HG03159 (cell line): ENCODE data around the gene EBF4.

Source experiments
- ATAC-seq: cut with Tn5 transposase; IDR thresholded peaks from one replicate; pipeline ENCODE4 v1.9.1; 2021; ENCODE audit warnings: mild to moderate bottlenecking, moderate library complexity; ENCODE audit not compliant: unreplicated experiment

The EBF4 gene, protein sequence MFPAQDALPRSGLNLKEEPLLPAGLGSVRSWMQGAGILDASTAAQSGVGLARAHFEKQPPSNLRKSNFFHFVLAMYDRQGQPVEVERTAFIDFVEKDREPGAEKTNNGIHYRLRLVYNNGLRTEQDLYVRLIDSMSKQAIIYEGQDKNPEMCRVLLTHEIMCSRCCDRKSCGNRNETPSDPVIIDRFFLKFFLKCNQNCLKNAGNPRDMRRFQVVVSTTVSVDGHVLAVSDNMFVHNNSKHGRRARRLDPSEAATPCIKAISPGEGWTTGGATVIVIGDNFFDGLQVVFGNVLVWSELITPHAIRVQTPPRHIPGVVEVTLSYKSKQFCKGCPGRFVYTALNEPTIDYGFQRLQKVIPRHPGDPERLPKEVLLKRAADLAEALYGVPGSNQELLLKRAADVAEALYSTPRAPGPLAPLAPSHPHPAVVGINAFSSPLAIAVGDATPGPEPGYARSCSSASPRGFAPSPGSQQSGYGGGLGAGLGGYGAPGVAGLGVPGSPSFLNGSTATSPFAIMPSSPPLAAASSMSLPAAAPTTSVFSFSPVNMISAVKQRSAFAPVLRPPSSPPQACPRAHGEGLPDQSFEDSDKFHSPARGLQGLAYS

DNA sequence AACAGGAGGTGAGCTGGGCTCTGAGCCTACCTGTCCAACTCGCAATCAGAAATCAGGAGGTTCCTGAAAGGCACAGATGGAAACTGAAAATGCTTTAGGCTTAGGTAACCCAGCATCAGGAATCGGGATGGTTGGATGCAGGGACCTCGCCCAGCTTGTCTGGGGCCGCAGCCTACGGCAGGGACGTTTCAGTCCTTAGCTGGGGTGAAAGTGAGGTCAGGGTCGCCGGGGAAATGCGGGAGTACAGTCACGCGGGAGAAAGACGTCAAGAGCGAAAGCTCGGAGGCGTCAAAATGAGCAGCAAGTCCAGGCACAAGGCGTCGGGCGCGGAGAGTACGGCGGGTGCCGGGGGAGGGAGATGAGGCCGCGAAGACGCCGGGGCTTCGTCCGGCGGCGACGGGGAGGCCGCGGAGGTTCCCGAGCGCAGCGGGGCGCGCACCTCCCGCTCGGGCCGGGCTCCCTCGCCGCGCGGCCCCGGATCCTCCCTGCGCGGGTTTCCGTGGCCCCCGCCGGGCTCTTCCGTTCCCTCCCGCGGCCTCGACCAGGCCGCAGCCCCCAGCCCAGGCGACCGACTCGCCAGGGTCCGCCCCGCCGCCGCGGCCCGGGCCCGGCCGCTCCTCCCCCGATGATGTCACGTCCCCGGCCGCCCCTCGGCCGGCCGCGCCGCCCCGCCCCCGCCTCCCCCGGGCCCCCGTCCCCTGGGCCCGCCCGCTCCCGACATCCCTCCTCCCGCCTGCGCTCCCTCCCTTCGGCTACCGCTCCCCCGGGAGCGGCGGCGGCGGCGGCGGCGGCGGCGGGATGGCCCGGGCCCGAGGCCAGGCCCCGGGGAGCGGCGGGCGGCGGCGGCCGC lies at the start of gene EBF4:
Gene EBF4, plus strand, starts transcription at position 745 of the 850 bp plus-strand sequence. CDS start 866 bp downstream, outside the sequence.
- ATAC-seq: no peak

DNA sequence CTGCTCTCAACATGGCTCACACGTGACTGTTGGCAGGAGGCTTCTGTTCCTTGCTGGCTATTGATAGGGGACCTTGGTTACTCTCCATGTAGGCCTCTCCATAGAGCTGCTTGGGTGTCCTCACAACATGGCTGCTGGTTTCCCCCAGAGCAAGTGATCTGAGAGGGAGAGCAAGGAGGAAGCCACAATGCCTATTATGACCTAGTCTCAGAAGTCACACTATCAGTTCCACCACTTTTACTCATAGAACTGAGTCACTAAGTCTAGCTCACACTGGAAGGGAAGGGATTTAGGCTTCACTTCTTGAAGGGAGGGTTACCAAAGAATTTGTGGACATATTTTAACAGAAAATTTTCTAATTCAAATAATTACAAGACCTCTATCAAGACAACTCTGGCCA lies 48.9 kb upstream of the EBF4 start:
- ATAC-seq: no peak

DNA sequence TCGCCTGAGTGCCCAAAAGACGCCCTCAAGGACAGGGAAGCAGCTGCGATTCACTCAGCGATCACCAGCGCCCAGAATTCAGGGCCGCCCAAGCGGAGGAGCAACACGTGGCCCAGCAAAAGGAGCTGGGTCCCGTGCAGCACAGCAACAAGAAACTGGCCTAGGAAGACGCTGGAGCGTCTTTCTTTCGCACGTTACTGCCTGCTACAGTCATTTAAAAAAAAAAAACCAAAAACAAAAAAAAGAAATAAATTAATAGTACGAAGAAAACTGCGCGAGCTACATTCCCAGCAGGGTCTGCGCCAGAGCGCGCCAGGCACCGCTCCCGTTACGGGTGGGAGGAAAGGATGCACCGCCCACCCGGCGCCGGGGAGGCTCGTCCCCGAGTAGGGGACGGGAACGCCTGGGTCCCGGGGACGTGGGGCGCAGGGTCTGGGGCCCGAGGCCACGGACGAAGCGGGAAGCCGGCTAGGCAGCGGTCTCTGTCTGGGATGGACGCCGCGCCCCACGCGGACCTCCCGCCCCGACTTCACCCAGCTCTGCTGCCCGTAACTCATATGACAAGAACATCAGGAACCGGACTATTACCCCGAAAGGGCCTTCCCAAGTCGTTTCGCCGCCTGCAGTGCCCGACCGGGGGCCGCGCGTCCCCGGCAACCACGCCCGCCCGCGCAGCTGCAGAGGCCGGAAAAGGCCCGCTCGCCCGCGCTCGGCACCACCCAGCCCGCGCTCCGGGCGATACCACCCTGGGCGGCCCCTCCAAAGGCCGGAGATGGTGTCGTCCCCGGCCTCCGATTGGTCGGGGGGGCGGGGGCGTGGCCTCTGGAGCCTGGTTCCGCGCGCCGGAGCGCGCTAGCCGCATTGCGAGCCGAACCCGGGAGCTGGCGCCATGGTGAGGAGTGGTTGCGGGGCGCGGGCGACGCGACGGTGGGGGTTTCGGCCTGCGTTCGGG lies 40.5 kb upstream of the EBF4 start, which contains the start of gene NOP56:
Gene NOP56, plus strand, starts transcription at position 861 of the 952 bp plus-strand sequence. Its CDS starts 29 bp downstream, at position 890.
- ATAC-seq: peak; percentile 76

DNA sequence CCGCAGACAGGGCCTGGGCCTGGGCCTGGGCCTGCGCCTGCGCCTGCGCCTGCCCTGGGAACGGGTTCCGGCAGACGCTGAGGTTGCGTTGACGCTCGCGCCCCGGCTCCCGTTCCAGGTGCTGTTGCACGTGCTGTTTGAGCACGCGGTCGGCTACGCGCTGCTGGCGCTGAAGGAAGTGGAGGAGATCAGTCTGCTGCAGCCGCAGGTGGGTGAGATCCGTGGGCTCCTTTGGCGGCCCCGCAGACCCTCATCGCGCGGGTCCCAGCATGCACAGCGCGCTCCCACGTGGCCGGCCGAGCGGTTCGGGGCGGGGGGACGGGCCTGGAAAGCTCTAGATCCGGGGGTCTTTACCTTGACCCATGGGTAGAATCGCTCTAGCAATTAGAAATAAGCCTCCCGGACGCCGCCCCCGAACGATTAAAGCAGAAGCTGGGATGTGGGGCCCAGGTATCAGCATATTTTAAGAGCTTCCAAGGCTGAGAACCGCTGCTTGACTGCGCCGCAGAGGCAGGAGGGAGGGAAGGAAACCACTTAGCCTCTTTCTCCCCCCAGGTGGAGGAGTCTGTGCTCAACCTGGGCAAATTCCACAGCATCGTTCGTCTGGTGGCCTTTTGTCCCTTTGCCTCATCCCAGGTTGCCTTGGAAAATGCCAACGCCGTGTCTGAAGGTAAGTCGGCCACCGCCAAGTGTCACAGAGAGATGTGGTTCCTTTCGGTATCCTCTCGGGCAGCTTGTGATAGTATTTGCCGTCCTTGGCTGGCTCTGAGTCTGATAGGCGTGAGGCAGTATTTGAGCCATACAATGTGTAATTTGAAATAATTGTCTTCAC lies 39.6 kb upstream of the EBF4 start:
- peak; percentile 45 for ATAC-seq

DNA sequence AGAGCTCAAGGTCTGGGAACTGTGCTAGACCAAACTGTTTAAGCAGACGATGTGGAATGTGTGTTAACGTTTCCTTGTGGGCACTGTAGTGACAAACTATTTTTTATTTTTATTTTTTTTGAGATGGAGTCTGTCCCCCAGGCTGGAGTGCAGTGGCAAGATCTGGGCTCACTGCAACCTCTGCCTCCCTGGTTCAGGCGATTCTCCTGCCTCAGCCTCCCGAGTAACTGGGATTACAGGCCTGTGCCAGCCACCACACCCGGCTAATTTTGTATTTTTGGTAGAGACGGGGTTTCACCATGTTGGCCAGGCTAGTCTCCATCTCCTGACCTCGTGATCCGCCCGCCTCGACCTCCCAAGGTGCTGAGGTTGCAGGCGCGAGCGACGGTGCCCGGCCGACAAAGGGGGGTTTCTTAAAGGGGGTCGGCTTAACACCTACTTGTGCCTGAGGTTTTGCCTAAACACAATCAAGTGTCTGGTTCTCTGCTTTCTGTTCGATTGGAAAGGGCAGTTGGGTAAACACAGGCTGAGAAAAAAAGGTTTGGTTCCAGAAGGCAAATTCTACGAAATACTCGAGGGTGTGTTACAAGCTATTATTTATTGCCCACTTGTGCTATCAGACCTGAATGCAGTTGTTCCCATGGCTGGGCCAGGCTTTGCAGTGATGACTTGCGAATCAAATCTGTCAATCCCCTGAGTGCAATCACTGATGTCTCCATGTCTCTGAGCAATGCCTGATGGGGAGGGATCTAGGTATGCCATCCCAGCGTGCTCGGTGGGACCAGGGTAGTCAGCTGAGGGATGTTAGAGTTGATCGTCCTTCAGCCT lies 38.8 kb upstream of the EBF4 start:
- ATAC-seq: no peak

DNA sequence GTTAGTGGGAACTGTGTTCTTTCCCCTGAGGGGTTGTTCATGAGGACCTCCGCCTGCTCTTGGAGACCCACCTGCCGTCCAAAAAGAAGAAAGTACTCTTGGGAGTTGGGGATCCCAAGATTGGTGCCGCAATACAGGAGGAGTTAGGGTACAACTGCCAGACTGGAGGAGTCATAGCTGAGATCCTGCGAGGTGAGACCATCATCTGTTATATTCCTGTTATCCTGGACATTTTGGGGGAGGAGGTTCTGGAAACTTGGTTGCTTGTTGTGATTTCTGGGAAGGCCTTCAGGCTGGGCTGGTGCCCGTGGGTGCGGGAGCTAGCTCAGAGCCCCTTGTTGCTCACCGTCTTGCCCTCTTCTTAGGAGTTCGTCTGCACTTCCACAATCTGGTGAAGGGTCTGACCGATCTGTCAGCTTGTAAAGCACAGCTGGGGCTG lies 38.2 kb upstream of the EBF4 start:
- ATAC-seq: no peak

DNA sequence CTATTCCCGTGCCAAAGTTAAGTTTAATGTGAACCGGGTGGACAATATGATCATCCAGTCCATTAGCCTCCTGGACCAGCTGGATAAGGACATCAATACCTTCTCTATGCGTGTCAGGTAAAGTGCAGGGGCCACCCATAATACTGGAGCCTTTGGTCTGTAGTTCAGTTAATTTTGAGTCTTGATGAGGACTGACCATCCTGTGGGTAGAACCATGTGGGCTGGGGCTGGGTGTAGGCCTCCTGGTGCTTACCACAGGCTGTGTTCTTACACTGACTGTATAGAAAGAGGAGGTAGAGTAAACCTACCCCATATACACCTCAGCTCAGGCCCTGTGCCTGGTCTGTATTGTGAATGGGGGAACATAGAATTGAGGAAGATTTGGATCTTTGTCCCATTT lies 37.7 kb upstream of the EBF4 start:
- ATAC-seq: no peak

DNA sequence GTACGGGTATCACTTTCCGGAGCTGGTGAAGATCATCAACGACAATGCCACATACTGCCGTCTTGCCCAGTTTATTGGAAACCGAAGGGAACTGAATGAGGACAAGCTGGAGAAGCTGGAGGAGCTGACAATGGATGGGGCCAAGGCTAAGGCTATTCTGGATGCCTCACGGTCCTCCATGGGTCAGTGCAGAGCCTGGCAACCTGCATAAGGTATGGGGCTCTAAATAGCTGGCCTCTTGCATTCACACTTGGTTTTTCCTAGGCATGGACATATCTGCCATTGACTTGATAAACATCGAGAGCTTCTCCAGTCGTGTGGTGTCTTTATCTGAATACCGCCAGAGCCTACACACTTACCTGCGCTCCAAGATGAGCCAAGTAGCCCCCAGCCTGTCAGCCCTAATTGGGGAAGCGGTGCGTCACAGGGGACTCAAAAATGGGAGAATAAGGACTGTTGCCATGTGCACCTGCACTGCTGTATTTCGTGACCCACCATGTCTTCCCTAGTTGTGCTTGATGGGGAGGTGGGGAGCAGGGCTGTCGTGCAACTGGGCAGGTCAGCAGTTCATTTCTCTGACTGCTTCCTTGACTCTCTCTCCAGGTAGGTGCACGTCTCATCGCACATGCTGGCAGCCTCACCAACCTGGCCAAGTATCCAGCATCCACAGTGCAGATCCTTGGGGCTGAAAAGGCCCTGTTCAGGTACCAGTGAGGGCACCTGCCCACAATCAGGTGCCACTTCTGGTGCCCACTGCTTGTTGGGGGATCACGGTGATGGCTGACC lies 37.1 kb upstream of the EBF4 start:
- no peak for ATAC-seq

DNA sequence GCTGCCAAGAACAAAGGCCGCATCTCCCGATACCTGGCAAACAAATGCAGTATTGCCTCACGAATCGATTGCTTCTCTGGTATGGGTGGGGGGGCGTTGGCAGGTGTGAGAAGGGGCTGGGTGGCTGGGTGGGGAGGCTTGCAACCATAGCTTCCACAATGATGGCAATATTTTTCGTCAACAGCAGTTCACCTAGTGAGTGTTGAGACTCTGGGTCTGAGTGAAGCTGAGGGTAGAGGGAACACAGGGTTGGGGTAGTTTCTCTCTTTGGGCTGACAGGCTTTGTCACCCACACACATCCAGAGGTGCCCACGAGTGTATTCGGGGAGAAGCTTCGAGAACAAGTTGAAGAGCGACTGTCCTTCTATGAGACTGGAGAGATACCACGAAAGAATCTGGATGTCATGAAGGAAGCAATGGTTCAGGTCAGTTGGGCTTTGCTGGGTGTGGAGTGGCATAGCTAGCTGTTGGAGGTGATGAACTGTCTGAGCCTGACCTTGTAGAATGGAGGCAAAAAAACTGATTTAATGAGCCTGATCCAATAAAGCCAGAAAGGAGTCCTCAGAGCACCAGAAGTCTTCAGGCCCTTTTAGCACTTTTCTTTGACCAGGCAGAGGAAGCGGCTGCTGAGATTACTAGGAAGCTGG lies 36.0 kb upstream of the EBF4 start:
- ATAC-seq: no peak

DNA sequence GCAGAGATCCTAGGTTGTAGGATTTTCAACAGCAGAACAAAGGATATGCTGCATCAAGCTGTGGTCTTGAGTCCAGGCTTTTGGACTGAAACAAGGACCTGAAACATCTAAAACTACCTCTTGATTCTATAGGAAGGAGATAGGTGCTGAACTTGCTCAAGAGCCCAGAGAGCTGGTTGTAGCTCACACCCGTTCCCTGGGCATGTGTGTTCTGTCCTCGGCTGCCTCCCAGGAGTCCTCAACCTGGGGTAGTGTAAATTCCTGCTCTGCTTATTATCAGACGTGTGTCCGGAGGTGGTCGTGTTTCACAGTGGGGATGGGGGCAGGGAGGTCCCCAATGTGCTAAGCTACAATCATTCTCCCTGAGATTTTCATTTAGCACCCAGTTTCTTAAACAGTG lies 35.3 kb upstream of the EBF4 start:
- ATAC-seq: no peak

DNA sequence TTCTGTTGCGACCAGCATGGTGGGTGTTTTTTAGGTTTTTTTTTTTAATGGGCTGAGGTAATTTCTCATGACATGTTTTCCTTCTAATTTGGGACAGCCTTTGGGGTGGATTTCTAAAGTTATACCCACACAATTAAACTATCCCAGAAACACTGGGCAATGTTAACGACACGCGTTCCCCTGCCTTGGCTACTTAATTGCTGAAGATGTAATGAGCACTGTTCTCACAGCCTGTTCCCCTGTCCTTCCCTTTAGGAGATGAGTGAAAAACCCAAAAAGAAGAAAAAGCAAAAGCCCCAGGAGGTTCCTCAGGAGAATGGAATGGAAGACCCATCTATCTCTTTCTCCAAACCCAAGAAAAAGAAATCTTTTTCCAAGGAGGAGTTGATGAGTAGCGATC lies 34.9 kb upstream of the EBF4 start:
- ATAC-seq: no peak

DNA sequence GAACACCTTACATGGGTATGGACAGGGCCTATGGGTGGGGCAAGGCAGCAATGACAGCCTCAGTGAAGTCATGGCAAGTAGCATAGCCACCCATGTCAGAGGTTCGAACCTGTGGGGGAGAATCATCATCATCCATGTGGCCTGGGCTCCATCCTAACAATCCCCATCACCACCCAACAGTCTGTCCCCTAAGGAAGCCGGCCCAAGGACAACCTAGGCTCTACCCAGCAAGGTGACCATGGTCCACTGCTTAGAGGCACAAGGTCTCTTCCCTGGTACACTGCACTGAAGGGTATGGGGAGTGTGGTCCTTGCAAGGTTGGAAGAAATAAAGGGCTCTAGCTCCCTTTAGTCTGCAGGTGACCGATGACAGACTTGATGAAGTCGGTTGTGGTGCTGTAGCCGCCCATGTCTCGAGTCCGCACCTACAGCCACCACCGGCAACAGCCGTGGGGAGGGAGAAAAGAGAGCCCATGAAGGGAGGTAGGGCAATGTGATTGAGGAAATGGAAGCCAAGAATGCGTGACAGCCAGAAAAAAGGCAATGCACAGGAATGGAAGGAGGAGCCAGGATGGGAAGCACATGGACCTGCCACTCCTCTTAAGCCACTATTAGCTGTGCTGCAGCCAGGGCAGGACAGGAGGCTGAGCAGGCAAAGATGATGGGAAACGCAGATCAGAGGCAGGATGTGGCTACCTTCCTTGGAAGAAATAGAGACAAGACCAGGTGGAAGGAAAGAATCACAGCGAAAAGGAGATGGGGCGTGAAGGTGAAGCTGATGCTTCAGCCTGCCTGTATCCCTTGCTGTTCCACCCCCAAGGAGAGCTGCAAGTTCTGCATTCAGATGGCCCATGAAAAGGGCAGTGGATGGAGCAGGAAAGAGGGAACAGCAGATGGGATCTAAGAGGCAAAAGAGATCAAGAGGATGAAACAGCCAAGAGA lies 33.9 kb upstream of the EBF4 start:
- no peak for ATAC-seq

DNA sequence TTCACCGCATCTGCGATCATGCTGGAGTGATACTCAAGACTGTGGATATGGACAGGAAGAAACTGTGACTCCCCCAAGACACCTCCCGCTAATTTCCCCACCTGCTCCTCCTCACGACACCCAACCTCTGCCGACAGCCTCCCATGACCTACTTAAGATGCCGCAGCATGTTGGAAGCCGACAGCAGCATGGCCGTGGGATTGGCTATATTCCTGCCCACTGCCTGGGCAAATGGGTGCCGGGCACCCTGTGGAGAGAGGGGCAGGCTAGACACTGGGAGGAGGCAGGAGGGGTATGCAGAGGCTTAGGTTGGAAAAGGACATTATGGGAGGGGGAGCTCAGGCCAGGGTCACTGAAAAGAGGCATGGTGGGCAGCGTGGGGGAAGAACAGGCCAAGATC lies 33.0 kb upstream of the EBF4 start:
- no peak for ATAC-seq

DNA sequence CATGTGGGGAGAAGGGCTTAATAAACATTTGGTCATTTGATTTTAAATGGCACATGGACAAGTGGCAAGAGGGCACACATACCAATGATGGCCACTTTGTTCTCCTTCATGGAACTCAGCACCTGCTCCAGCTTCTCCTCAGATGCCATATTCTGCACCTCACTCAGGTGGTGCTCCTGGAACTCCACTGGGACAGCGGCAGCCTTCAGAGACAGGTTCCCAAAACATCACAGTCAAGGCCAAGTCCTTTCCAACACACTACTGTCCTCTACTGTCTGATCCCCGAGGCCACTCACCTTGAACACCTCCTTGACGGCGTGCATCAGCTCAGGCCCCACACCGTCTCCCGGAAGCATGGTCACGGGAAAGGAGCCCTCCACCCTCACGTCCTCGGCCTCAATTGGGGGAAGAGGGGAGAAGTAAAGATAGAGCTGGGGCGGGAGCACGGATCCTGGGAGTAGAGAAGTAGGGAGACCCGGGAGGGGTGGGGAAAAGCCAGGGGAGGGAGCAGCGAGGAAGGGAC lies 29.2 kb upstream of the EBF4 start:
- ATAC-seq: no peak

DNA sequence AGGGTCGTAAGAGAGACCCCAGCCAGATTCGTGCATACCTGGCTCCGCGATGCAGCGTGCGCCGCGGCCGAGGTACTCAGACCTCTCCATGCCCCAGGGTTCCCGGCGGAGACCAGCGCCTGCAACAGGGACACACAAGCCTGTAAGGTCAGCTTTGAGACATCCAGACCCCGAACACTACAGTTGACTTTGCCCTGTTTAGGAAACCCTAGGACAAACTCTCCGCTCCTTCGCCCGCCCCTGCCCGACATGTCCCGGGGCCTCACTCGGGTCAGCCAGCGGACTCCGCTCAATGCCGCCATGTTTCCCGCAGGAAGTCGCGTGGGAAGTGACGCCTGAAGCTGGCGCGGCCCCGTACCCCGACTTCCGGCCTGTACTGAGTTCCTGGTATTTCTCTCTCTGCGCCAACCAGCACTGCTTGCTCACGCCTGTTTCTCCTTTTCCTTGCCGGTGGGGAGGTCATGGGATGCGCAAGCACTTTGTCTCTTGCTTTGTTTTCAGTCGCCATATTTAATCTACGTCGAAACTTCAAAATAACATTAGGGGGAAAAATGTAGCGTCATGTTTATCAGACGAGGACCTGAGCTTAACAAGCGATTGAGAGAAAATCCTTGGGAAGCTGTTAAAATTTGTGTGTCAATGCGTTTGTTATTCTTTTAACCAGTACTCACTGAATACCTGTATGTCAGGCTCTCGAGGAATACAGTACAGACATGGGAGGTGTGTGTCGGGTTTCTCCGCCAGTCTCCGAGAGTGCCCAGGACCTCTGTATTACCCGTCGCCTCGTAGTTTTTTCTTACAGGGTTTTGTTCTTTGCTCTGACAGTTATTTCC lies 28.5 kb upstream of the EBF4 start, which contains the start of gene IDH3B:
Gene IDH3B, minus strand, starts transcription at position 330 of the 833 bp plus-strand sequence. Its CDS starts 28 bp downstream, at position 302.
- ATAC-seq: peak; percentile 89
